HCT116 (cell line): ENCODE data around the gene PWP1. TPM values are rescaled to one million over a fixed set of nuclear protein-coding genes. Genes with fewer than 3 reads are reported as not detected.

Experiments used
- ATAC-seq: fragments of 200-7000 bp; cut with Tn5 transposase; 2 replicates; pipeline ENCODE4 v1.9.1; 2020; ENCODE audit warnings: mild to moderate bottlenecking, moderate library complexity
- BruUV-seq: library from RNA; stranded (reverse); fragments of 400-500 nt; replicated peaks from 2 replicates; lab custom pipeline; 2021; lab: Mats Ljungman, UMichigan
- CTCF ChIA-PET: fragments of 300-600 bp; sonication (Branson Sonifier 250); formaldehyde crosslinking; loops from one replicate; lab custom pipeline; 2021; ENCODE audit warnings: antibody characterized with exemption; lab: Charles Lee
- POLR2A ChIA-PET: fragments of 300-600, 350-600 bp; sonication (Branson Sonifier 250); formaldehyde crosslinking; loops from one replicate; lab custom pipeline; 2021; ENCODE audit warnings: antibody characterized with exemption; lab: Charles Lee
- RAD21 ChIA-PET, 2 experiments: fragments of 300-600 bp; sonication (Branson Sonifier 250); formaldehyde crosslinking; loops; one replicate each; lab custom pipeline; 2023; ENCODE audit warnings: low total read pairs in 2 of 2; ENCODE audit not compliant: uncharacterized antibody in 2 of 2, unreplicated experiment in 2 of 2, low non-redundant PET in 1 of 2; lab: Charles Lee
- DNase-seq: peaks from one replicate; pipeline ENCODE4 v3.0.0-alpha.2; 2010; ENCODE audit warnings: low read depth, low spot score
- H2AFZ ChIP-seq: fragments of 200-600 bp; shearing (Covaris generic), sonication (generic); 2 replicates; pipeline ENCODE4 v1.6.1; 2017; ENCODE audit warnings: low read depth, mixed run types, mixed read lengths, antibody characterized with exemption, low read length; ENCODE audit not compliant: poor library complexity, severe bottlenecking
- H3K27ac ChIP-seq: 2 replicates; pipeline ENCODE4 v1.5.1; 2012; ENCODE audit warnings: low read depth, low read length
- H3K27me3 ChIP-seq: fragments of 200-600 bp; sonication (generic); 2 replicates; pipeline ENCODE4 v1.6.1; 2016; ENCODE audit warnings: mixed run types, low read length, mixed read lengths; ENCODE audit not compliant: insufficient read depth
- H3K36me3 ChIP-seq, 2 experiments: fragments of 200-500 bp in 1 of 2; fragments of 200-600 bp in 1 of 2; sonication (Bioruptor generic) in 1 of 2; sonication (generic) in 1 of 2; 2 replicates each; pipeline versions ENCODE4 v1.5.1 to v1.6.1; 2014 to 2016; ENCODE audit warnings: low read length in 2 of 2, inconsistent platforms in 1 of 2, mixed read lengths in 1 of 2, mixed run types in 1 of 2; ENCODE audit not compliant: insufficient read depth in 2 of 2, control insufficient read depth in 1 of 2
- H3K4me1 ChIP-seq, 2 experiments: fragments of 200-600 bp in 1 of 2; sonication (generic) in 1 of 2; 2 replicates each; pipeline versions ENCODE4 v1.5.1 to v1.6.1; 2012 to 2017; ENCODE audit warnings: low read length in 2 of 2, inconsistent platforms in 1 of 2, mild to moderate bottlenecking in 1 of 2, mixed read lengths in 1 of 2, mixed run types in 1 of 2, moderate library complexity in 1 of 2; ENCODE audit not compliant: insufficient read depth in 2 of 2, control insufficient read depth in 1 of 2
- H3K4me2 ChIP-seq: fragments of 200-600 bp; sonication (generic); 2 replicates; pipeline ENCODE4 v1.6.1; 2017; ENCODE audit warnings: mixed run types, low read length, mixed read lengths
- H3K4me3 ChIP-seq, 2 experiments: fragments of 200-600 bp in 1 of 2; sonication (generic) in 1 of 2; replicated peaks in 1 of 2; 2 replicates each; pipeline ENCODE4 v1.5.1; 2011 to 2016; ENCODE audit warnings: low read length in 2 of 2, control low read depth in 1 of 2, low read depth in 1 of 2, mild to moderate bottlenecking in 1 of 2, mixed read lengths in 1 of 2, mixed run types in 1 of 2
- H3K79me2 ChIP-seq: fragments of 200-600 bp; sonication (generic); 2 replicates; pipeline ENCODE4 v1.6.1; 2017; ENCODE audit warnings: mild to moderate bottlenecking, mixed run types, low read length, moderate library complexity, mixed read lengths; ENCODE audit not compliant: insufficient read depth
- H3K9ac ChIP-seq: fragments of 200-600 bp; sonication (generic); 2 replicates; pipeline ENCODE4 v1.6.1; 2016; ENCODE audit warnings: low read length, mixed read lengths
- H3K9me2 ChIP-seq: fragments of 200-600 bp; sonication (generic), shearing (Covaris generic); 2 replicates; pipeline ENCODE4 v1.6.1; 2017; ENCODE audit warnings: mixed run types, mild to moderate bottlenecking, moderate library complexity; ENCODE audit not compliant: insufficient read depth
- H3K9me3 ChIP-seq, 2 experiments: fragments of 200-500 bp in 1 of 2; fragments of 200-600 bp in 1 of 2; sonication (Bioruptor generic) in 1 of 2; sonication (generic) in 1 of 2; 2 replicates each; pipeline ENCODE4 v1.6.1; 2014 to 2017; ENCODE audit warnings: low read length in 2 of 2, mixed read lengths in 2 of 2, inconsistent platforms in 1 of 2, low read depth in 1 of 2, mild to moderate bottlenecking in 1 of 2, mixed run types in 1 of 2, moderate library complexity in 1 of 2; ENCODE audit not compliant: control insufficient read depth in 1 of 2, insufficient read depth in 1 of 2
- H4K20me1 ChIP-seq: fragments of 200-600 bp; sonication (generic), shearing (Covaris generic); 2 replicates; pipeline ENCODE4 v1.6.1; 2017; ENCODE audit warnings: mixed run types, mild to moderate bottlenecking, moderate library complexity; ENCODE audit not compliant: insufficient read depth
- CEBPB ChIP-seq: IDR thresholded peaks from 2 replicates; pipeline ENCODE4 v1.6.1; 2012; ENCODE audit warnings: low read depth
- CTCF ChIP-seq, 3 experiments: fragments of 200-600 bp in 1 of 3; sonication (generic) in 1 of 3; IDR thresholded peaks in 2 of 3; conservative IDR thresholded peaks in 1 of 3; 2 replicates each; pipeline ENCODE4 v1.5.1; 2012 to 2017; ENCODE audit warnings: low read depth in 2 of 3, low read length in 2 of 3, antibody characterized with exemption in 1 of 3, borderline replicate concordance in 1 of 3, control low read depth in 1 of 3, mild to moderate bottlenecking in 1 of 3, mixed read lengths in 1 of 3, mixed run types in 1 of 3, moderate library complexity in 1 of 3; ENCODE audit not compliant: insufficient read depth in 1 of 3
- EGR1 ChIP-seq: IDR thresholded peaks from 2 replicates; pipeline ENCODE4 v1.6.1; 2012; ENCODE audit warnings: low read depth
- FOSL1 ChIP-seq: IDR thresholded peaks from 2 replicates; pipeline ENCODE4 v1.6.1; 2012; ENCODE audit warnings: low read depth
- POLR2A ChIP-seq: IDR thresholded peaks from 2 replicates; pipeline ENCODE4 v1.7.0; 2011; ENCODE audit warnings: borderline replicate concordance; ENCODE audit not compliant: insufficient read depth, insufficient read length; ENCODE audit errors: extremely low read depth
- RAD21 ChIP-seq: IDR thresholded peaks from 2 replicates; pipeline ENCODE4 v1.6.1; 2012; ENCODE audit warnings: low read depth, mild to moderate bottlenecking
- TCF7L2 ChIP-seq: IDR thresholded peaks from 2 replicates; pipeline ENCODE4 v1.7.0; 2011; ENCODE audit warnings: borderline replicate concordance, inconsistent platforms; ENCODE audit not compliant: insufficient read depth, insufficient read length; ENCODE audit errors: extremely low read depth
- ZBTB33 ChIP-seq: IDR thresholded peaks from 2 replicates; pipeline ENCODE4 v1.6.1; 2011; ENCODE audit warnings: mild to moderate bottlenecking, low read length, moderate library complexity; ENCODE audit not compliant: insufficient replicate concordance; ENCODE audit errors: extremely low read depth
- ZFX ChIP-seq: fragments of 450-650 bp; IDR thresholded peaks from 2 replicates; pipeline ENCODE4 v1.6.1; 2017
- intact Hi-C: fragments of 100-400 bp; cut with micrococcal nuclease; formaldehyde crosslinking; loops from 2 replicates; pipeline ENCODE4 v1.10.0; 2022
- total RNA-seq: library from RNA; stranded (reverse); gene quantifications from one replicate; pipeline ENCODE4 v1.2.1, GENCODE V29; 2021; ENCODE audit not compliant: unreplicated experiment

PWP1 gene
- total RNA-seq, 1 experiment from 2014 or later, result 48.2 TPM

- no peak for TF ChIP-seq EGR1
- TF ChIP-seq RAD21, result peak; percentile 27
- peak; percentile 30 to 93 (median 92); a peak in 5 of 6 replicates for TF ChIP-seq CTCF (IDR thresholded peaks at IDR 0.05 in 2 of 3, conservative IDR thresholded peaks at IDR 0.05 in 1 of 3; ENCODE audit: borderline replicate concordance in 1 of 3, insufficient read depth in 1 of 3, low read depth in 2 of 3, low read length in 2 of 3)
- TF ChIP-seq TCF7L2, result peak; percentile 35
- TF ChIP-seq POLR2A, result no peak
- peak; percentile 80 for TF ChIP-seq CEBPB
- TF ChIP-seq ZFX, result no peak
- TF ChIP-seq, all 23 proteins: peak for 4
- H2AFZ ChIP-seq, result peak overlapping the region; percentile 37
- BruUV-seq, result no TSS peak
- H3K9me3 ChIP-seq, result no peaks in the 10 kb centered on the region
- H3K4me2 ChIP-seq, result no peak overlapping the region
- DNase-seq (peak; percentile 19), ATAC-seq (peak; percentile 95)
- no peak overlapping the region for H3K9ac ChIP-seq
- no peaks in the 10 kb centered on the region for H3K27me3 ChIP-seq
- H4K20me1 ChIP-seq, result no peaks in the 10 kb centered on the region
- H3K4me3 ChIP-seq, result no peak overlapping the region
- intact Hi-C loops, result no loop called here
- no peaks in the 10 kb centered on the region for H3K36me3 ChIP-seq
- no peaks in the 10 kb centered on the region for H3K9me2 ChIP-seq
- peaks cover 0 to 5% of the 10 kb centered on the region in 2 experiments; a peak in 3 of 4 replicates for H3K4me1 ChIP-seq
- H3K27ac ChIP-seq, result no peak overlapping the region
- CTCF ChIA-PET, result interaction anchor here (0.7 to 1.5 kb wide), 12 partner anchors 9 to 255 kb away, joined by 3 to 12 read pairs (median 4); partner anchors contain the start of gene PWP1
- RAD21 ChIA-PET, result no interaction called here
- H3K79me2 ChIP-seq, result no peaks in the 10 kb centered on the region
- POLR2A ChIA-PET, result no interaction called here
Measured at GRCh38 chr12:107670999-107671643, 14.5 kb upstream of the PWP1 start.

GRCh38 chr12:107677671-107678070 lies 7.9 kb upstream of the PWP1 start:
- peaks cover 32% of the 10 kb centered on the region for H3K27me3 ChIP-seq
- TF ChIP-seq FOSL1, result no peak
- no peak for TF ChIP-seq ZFX
- TF ChIP-seq CTCF (IDR thresholded peaks at IDR 0.05 in 2 of 3, conservative IDR thresholded peaks at IDR 0.05 in 1 of 3; ENCODE audit: borderline replicate concordance in 1 of 3, insufficient read depth in 1 of 3, low read depth in 2 of 3, low read length in 2 of 3), result no peak
- no peak for TF ChIP-seq ZBTB33
- TF ChIP-seq RAD21, result no peak
- no peak for ATAC-seq
- no peak overlapping the region for H2AFZ ChIP-seq
- H3K9me2 ChIP-seq, result no peaks in the 10 kb centered on the region
- DNase-seq, result no peak
- ChIA-PET RAD21 (no interaction called here), POLR2A (no interaction called here), CTCF (interaction anchor here (2.3 kb wide), 1 partner anchor 8 kb away, joined by 7 read pairs; no protein-coding TSS in a partner anchor)
- no peak overlapping the region for H3K4me3 ChIP-seq
- intact Hi-C loops, result no loop called here
- H3K4me1 ChIP-seq, result no peaks in the 10 kb centered on the region
- no peaks in the 10 kb centered on the region for H3K79me2 ChIP-seq
- H3K27ac ChIP-seq, result no peak overlapping the region
- H3K4me2 ChIP-seq, result no peak overlapping the region
- H3K36me3 ChIP-seq, result no peaks in the 10 kb centered on the region
- H3K9me3 ChIP-seq, result no peaks in the 10 kb centered on the region
- H3K9ac ChIP-seq, result no peak overlapping the region
- BruUV-seq, result no TSS peak
- no peaks in the 10 kb centered on the region for H4K20me1 ChIP-seq
